ENCODE results near the gene RGS11. TPM values are rescaled to one million over a fixed set of nuclear protein-coding genes. Genes with fewer than 3 reads are reported as not detected.

Gene RGS11
- total and polyA plus RNA-seq, 9 of the 15 experiments (the other 6 are each of a cell fraction or from before 2014, with no cell fraction given) = not detected

- Histone ChIP-seq H3K4me2 (ENCODE audit: insufficient read depth, low read length) (no peak overlapping the region), H3K9me3 (replicated peaks; ENCODE audit: control insufficient read depth, insufficient read depth, low read depth, low read length) (no peaks in the 10 kb centered on the region), H3K27me3 (ENCODE audit: control insufficient read depth in 2 of 2, insufficient read depth in 2 of 2, low read length in 2 of 2) (no peaks in the 10 kb centered on the region), H3K36me3 (ENCODE audit: control insufficient read depth, insufficient read depth, low read length) (peaks cover 20% of the 10 kb centered on the region; the same call in 2 of the 3 replicates), H2AFZ (ENCODE audit: low read depth, low read length) (no peak overlapping the region), H3K27ac (ENCODE audit: extremely low read depth, low read depth, low read length) (no peak overlapping the region), H3K79me2 (ENCODE audit: control insufficient read depth, insufficient read depth, low read length) (peaks cover 5% of the 10 kb centered on the region; the same call in 1 of the 3 replicates), H3K4me1 (replicated peaks in 1 of 2; ENCODE audit: control insufficient read depth in 2 of 2, insufficient read depth in 2 of 2, low read length in 2 of 2) (peaks cover 21 to 51% of the 10 kb centered on the region in 2 experiments), H4K20me1 (replicated peaks; ENCODE audit: control insufficient read depth, insufficient read depth, low read length) (no peaks in the 10 kb centered on the region), H3K9ac (ENCODE audit: insufficient read depth in 1 of 2, low read depth in 2 of 2, low read length in 2 of 2) (no peak overlapping the region), H3K4me3 (no peak overlapping the region), H3K9me1 (ENCODE audit: control insufficient read depth, insufficient read depth, low read length) (peaks cover 4% of the 10 kb centered on the region)
- no peak for ATAC-seq
- intact Hi-C loops (cut with micrococcal nuclease) = no loop called here
- in situ Hi-C loops (cut with MboI) = no loop called here
- no peak for TF ChIP-seq RAD21 (CRISPR knock-in tag; conservative IDR thresholded peaks at IDR 0.05 in 1 of 2, IDR thresholded peaks at IDR 0.05 in 1 of 2)
- TF ChIP-seq POLR3G (IDR thresholded peaks at IDR 0.05; ENCODE audit: extremely low read depth, insufficient read length, insufficient replicate concordance) = no peak
- TF ChIP-seq ZFP36 (IDR thresholded peaks at IDR 0.05; ENCODE audit: low read depth, low read length, partially characterized antibody) = no peak
- TF ChIP-seq CEBPB (tag; IDR thresholded peaks at IDR 0.05) = no peak
- no peak for TF ChIP-seq RBM34 (IDR thresholded peaks at IDR 0.05; ENCODE audit: borderline replicate concordance, insufficient read depth, low read length)
- TF ChIP-seq ELF4 (CRISPR knock-in tag; IDR thresholded peaks at IDR 0.05) = no peak
- TF ChIP-seq THRAP3 (IDR thresholded peaks at IDR 0.05; ENCODE audit: borderline replicate concordance) = no peak
- TF ChIP-seq ZNF445 (CRISPR knock-in tag; IDR thresholded peaks at IDR 0.05; ENCODE audit: low read depth) = no peak
- no peak for TF ChIP-seq CBFB (CRISPR knock-in tag; IDR thresholded peaks at IDR 0.05)
- TF ChIP-seq ETV1 (tag; conservative IDR thresholded peaks at IDR 0.05; ENCODE audit: low read depth) = no peak
- no peak for TF ChIP-seq ZNF12 (CRISPR knock-in tag; IDR thresholded peaks at IDR 0.05)
- TF ChIP-seq ATF3 (IDR thresholded peaks at IDR 0.05) = no peak
- no peak for TF ChIP-seq ATF3 (CRISPR knock-in tag; conservative IDR thresholded peaks at IDR 0.05)
- no peak for TF ChIP-seq STAT5B (CRISPR knock-in tag; IDR thresholded peaks at IDR 0.05)
- TF ChIP-seq TCF7L2 (IDR thresholded peaks at IDR 0.05; ENCODE audit: low read depth, low read length) = no peak
- TF ChIP-seq RBM25 (IDR thresholded peaks at IDR 0.05; ENCODE audit: low read depth, low read length, severe bottlenecking) = no peak
- BruUV-seq (replicated peaks) = no TSS peak
- no peak for FAIRE-seq
- DNase-seq (ENCODE audit: extremely low read depth in 1 of 4, low spot score in 3 of 4) = no peak
- CTCF ChIA-PET (ENCODE audit: low intra/inter-chr PET ratio) = no interaction called here
- WGBS (ENCODE audit: insufficient coverage, low coverage, missing lambda C conversion rate) = 83% methylated on average over 6 of the region's 6 CpGs
- POLR2A ChIA-PET = interaction anchor here (3.5 kb wide), 1 partner anchor 11 kb away, joined by 14 read pairs; no protein-coding TSS in a partner anchor
Measured at GRCh38 chr16:255183-255582, 20.6 kb downstream of the RGS11 start.
